CD14-positive monocyte (primary cell): ENCODE results near the gene TMEM178B. TPM values are rescaled to one million over a fixed set of nuclear protein-coding genes. Genes with fewer than 3 reads are reported as not detected.

ENCODE experiments used
- DNase-seq, 3 donors: peaks; one replicate each; pipeline ENCODE4 v3.0.0-alpha.2; 2011 to 2022
- H2AFZ ChIP-seq: 2 replicates; pipeline ENCODE4 v1.6.0; 2012; ENCODE audit warnings: mild to moderate bottlenecking, low read depth, low read length, inconsistent platforms; ENCODE audit not compliant: insufficient read depth, poor library complexity, severe bottlenecking
- H3K27ac ChIP-seq, 2 donors: 1 replicate in 1 of 2; 2 replicates in 1 of 2; pipeline ENCODE4 v1.5.1; 2012 to 2013; ENCODE audit warnings: low read length in 2 of 2, control low read depth in 1 of 2, inconsistent platforms in 1 of 2, low read depth in 1 of 2, mild to moderate bottlenecking in 1 of 2
- H3K27me3 ChIP-seq, 2 donors: one replicate each; pipeline versions ENCODE4 v1.6.0 to v1.6.1; 2011 to 2013; ENCODE audit warnings: low read length in 2 of 2; ENCODE audit not compliant: control insufficient read depth in 2 of 2, insufficient read depth in 2 of 2
- H3K36me3 ChIP-seq, 2 donors: replicated peaks in 1 of 2; 1 replicate in 1 of 2; 2 replicates in 1 of 2; pipeline versions ENCODE4 v1.5.1 to v1.6.1; 2012 to 2013; ENCODE audit warnings: low read length in 2 of 2, control low read depth in 1 of 2, inconsistent platforms in 1 of 2, mild to moderate bottlenecking in 1 of 2; ENCODE audit not compliant: insufficient read depth in 2 of 2, control insufficient read depth in 1 of 2
- H3K4me1 ChIP-seq, 2 donors: 1 replicate in 1 of 2; 2 replicates in 1 of 2; pipeline versions ENCODE4 v1.5.1 to v1.6.1; 2012 to 2013; ENCODE audit warnings: low read length in 2 of 2, control low read depth in 1 of 2, inconsistent platforms in 1 of 2, mild to moderate bottlenecking in 1 of 2, moderate library complexity in 1 of 2; ENCODE audit not compliant: insufficient read depth in 2 of 2, control insufficient read depth in 1 of 2
- H3K4me2 ChIP-seq: replicated peaks from 2 replicates; pipeline ENCODE3; 2012; ENCODE audit warnings: low read length, moderate library complexity, mild to moderate bottlenecking; ENCODE audit not compliant: poor library complexity, severe bottlenecking; ENCODE audit errors: extremely low read depth
- H3K4me3 ChIP-seq, 3 experiments: fragments of 200-600 bp in 1 of 3; sonication (generic) in 1 of 3; replicated peaks in 1 of 3; 1 replicate in 2 of 3; 2 replicates in 1 of 3; pipeline ENCODE4 v1.5.1; 2011 to 2013; ENCODE audit warnings: low read length in 3 of 3, mild to moderate bottlenecking in 3 of 3, control low read depth in 2 of 3, low read depth in 2 of 3, inconsistent platforms in 1 of 3, moderate library complexity in 1 of 3
- H3K79me2 ChIP-seq: 2 replicates; pipeline ENCODE4 v1.6.0; 2012; ENCODE audit warnings: mild to moderate bottlenecking, control low read depth, inconsistent platforms, low read length, moderate library complexity; ENCODE audit not compliant: insufficient read depth
- H3K9ac ChIP-seq: 2 replicates; pipeline ENCODE4 v1.6.0; 2017; ENCODE audit warnings: low read length, mild to moderate bottlenecking; ENCODE audit not compliant: insufficient read depth, poor library complexity, severe bottlenecking
- H3K9me3 ChIP-seq, 2 donors: replicated peaks in 1 of 2; 1 replicate in 1 of 2; 2 replicates in 1 of 2; pipeline versions ENCODE4 v1.5.1 to v1.6.1; 2012 to 2013; ENCODE audit warnings: low read length in 2 of 2, control low read depth in 1 of 2; ENCODE audit not compliant: control insufficient read depth in 1 of 2, insufficient read depth in 1 of 2
- H4K20me1 ChIP-seq: 2 replicates; pipeline ENCODE4 v1.6.0; 2012; ENCODE audit warnings: mild to moderate bottlenecking, low read length, control low read depth, moderate library complexity; ENCODE audit not compliant: insufficient read depth
- H3K27ac Mint-ChIP-seq, 7 donors: one replicate each; pipeline ENCODE4 v1.8.0; 2020; ENCODE audit warnings: mild to moderate bottlenecking in 7 of 7, mixed read lengths in 7 of 7, moderate library complexity in 6 of 7, inconsistent platforms in 2 of 7
- H3K27me3 Mint-ChIP-seq, 3 donors: one replicate each; pipeline ENCODE4 v1.8.0; 2021 to 2022; ENCODE audit warnings: low read depth in 3 of 3, mild to moderate bottlenecking in 3 of 3, mixed read lengths in 3 of 3, moderate library complexity in 3 of 3, inconsistent platforms in 1 of 3
- H3K36me3 Mint-ChIP-seq, 2 donors: one replicate each; pipeline ENCODE4 v1.8.0; 2020; ENCODE audit warnings: mixed read lengths in 2 of 2, inconsistent platforms in 1 of 2, mild to moderate bottlenecking in 1 of 2
- H3K4me1 Mint-ChIP-seq: one replicate; pipeline ENCODE4 v1.8.0; 2020; ENCODE audit warnings: mild to moderate bottlenecking, mixed read lengths
- H3K4me3 Mint-ChIP-seq, 2 donors: one replicate each; pipeline ENCODE4 v1.8.0; 2020; ENCODE audit warnings: mild to moderate bottlenecking in 2 of 2, mixed read lengths in 2 of 2, moderate library complexity in 1 of 2
- H3K9me3 Mint-ChIP-seq, 7 donors: one replicate each; pipeline ENCODE4 v1.8.0; 2020 to 2022; ENCODE audit warnings: mixed read lengths in 7 of 7, mild to moderate bottlenecking in 6 of 7, moderate library complexity in 6 of 7, inconsistent platforms in 2 of 7
- WGBS: methylation state at CpG from one replicate; pipeline ENCODE4 v1.1.5; 2013; ENCODE audit warnings: missing lambda C conversion rate; ENCODE audit not compliant: insufficient coverage; 5-methylcytosine and 5-hydroxymethylcytosine counted together
- intact Hi-C, 2 donors: fragments of 100-400 bp; cut with micrococcal nuclease; formaldehyde crosslinking; loops; one replicate each; pipeline versions ENCODE4 v1.15.0 to v1.15.1; 2023
- polyA plus RNA-seq, 3 donors: library from polyadenylated mRNA; depleted of rRNA in 1 of 3; unstranded in 2 of 3; stranded (reverse) in 1 of 3; fragments of 300-500 nt in 2 of 3; fragments of >200 nt in 1 of 3; fragmentation: Illumina TruSeq in 2 of 3; gene quantifications; 1 replicate in 2 of 3; 2 replicates in 1 of 3; pipeline ENCODE4 v1.2.3, GENCODE V29; 2012 to 2021
- TF ChIP-seq, protein P1 (sequence below): fragments of 200-600 bp; IDR thresholded peaks from one replicate; pipeline ENCODE4 v1.8.0; 2022; ENCODE audit warnings: antibody characterized with exemption, mild to moderate bottlenecking

Gene TMEM178B
- polyA plus RNA-seq, 3 donors, result not detected

DNA sequence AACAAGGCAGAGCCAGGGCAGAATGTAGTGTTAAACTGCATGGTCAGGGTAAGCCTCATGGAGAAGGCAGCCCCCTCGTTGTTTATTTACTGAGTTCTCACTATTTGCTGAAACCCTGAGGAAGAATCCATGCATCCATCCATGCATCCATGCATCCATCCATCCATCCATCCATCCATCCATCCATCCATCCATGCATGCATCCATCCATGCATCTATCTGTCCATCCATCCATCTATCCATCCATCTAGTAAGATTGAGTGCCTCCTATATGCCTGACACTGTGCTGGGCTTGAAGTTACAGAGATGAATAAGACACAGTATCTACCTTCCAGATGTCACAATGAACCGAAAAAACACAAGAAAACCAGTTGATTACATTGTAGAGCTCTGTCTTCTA is 275.9 kb downstream of the TMEM178B start:
- H3K79me2 ChIP-seq, result no peaks in the 10 kb centered on the region
- no peaks in the 10 kb centered on the region for H3K36me3 ChIP-seq
- H3K9me3 Mint-ChIP-seq, result peaks cover 0 to 10% (median 0%) of the 10 kb centered on the region in 7 donors
- TF ChIP-seq, protein P1, sequence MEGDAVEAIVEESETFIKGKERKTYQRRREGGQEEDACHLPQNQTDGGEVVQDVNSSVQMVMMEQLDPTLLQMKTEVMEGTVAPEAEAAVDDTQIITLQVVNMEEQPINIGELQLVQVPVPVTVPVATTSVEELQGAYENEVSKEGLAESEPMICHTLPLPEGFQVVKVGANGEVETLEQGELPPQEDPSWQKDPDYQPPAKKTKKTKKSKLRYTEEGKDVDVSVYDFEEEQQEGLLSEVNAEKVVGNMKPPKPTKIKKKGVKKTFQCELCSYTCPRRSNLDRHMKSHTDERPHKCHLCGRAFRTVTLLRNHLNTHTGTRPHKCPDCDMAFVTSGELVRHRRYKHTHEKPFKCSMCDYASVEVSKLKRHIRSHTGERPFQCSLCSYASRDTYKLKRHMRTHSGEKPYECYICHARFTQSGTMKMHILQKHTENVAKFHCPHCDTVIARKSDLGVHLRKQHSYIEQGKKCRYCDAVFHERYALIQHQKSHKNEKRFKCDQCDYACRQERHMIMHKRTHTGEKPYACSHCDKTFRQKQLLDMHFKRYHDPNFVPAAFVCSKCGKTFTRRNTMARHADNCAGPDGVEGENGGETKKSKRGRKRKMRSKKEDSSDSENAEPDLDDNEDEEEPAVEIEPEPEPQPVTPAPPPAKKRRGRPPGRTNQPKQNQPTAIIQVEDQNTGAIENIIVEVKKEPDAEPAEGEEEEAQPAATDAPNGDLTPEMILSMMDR, result no peak
- H3K36me3 Mint-ChIP-seq, result no peaks in the 10 kb centered on the region
- H3K27ac ChIP-seq, result no peak overlapping the region
- no peaks in the 10 kb centered on the region for H4K20me1 ChIP-seq
- DNase-seq, result no peak
- H3K4me1 Mint-ChIP-seq, result no peaks in the 10 kb centered on the region
- H3K27me3 ChIP-seq, result no peaks in the 10 kb centered on the region
- no peaks in the 10 kb centered on the region for H3K9me3 ChIP-seq
- no peaks in the 10 kb centered on the region for H3K4me1 ChIP-seq
- no peak overlapping the region for H2AFZ ChIP-seq
- no peak overlapping the region for H3K9ac ChIP-seq
- no peak overlapping the region for H3K4me3 ChIP-seq
- WGBS, result 100% methylated on average over 1 of the region's 2 CpGs
- H3K27me3 Mint-ChIP-seq, result peaks cover 0 to 10% (median 2%) of the 10 kb centered on the region in 3 donors
- intact Hi-C loops, result no loop called here
- H3K4me2 ChIP-seq, result no peak overlapping the region
- no peak overlapping the region for H3K27ac Mint-ChIP-seq
- no peak overlapping the region for H3K4me3 Mint-ChIP-seq

DNA sequence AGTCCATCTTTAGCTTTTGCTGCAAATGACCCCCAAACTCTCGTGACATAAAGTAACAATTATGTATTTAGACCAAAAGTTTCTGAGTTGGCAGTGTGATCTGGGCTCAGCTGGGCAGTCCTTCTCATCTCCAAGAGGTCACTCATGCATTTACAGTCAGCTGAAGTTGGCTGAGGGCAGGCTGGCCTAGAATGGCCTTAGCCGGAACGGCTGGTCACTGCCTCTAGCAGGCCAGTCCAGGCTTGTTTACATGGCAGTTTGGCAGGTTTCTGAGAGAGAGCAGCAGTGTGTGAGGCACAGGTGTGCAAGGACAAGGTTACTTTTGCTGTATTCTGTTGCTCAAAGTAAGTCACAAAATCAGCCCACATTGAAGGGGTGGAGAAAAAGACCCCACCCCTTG is 277.3 kb downstream of the TMEM178B start:
- DNase-seq, result no peak
- TF ChIP-seq, protein P1, result no peak
- Histone ChIP-seq H3K27me3 (no peaks in the 10 kb centered on the region), H3K9ac (no peak overlapping the region), H3K4me2 (no peak overlapping the region), H3K4me3 (no peak overlapping the region), H4K20me1 (no peaks in the 10 kb centered on the region), H3K27ac (no peak overlapping the region), H3K79me2 (no peaks in the 10 kb centered on the region), H3K9me3 (no peaks in the 10 kb centered on the region), H3K36me3 (no peaks in the 10 kb centered on the region), H2AFZ (no peak overlapping the region), H3K4me1 (no peaks in the 10 kb centered on the region)
- Mint-ChIP-seq H3K9me3 (peaks cover 0 to 13% (median 0%) of the 10 kb centered on the region in 7 donors), H3K4me3 (no peak overlapping the region), H3K27me3 (peaks cover 0 to 8% (median 2%) of the 10 kb centered on the region in 3 donors), H3K36me3 (no peaks in the 10 kb centered on the region), H3K4me1 (no peaks in the 10 kb centered on the region), H3K27ac (no peak overlapping the region)
- no CpG with 5 or more reads among the region's 3 CpGs for WGBS
- intact Hi-C loops, result no loop called here
